Measurements from ENCODE around the gene CGREF1. TPM values are rescaled to one million over a fixed set of nuclear protein-coding genes. Genes with fewer than 3 reads are reported as not detected.

Gene CGREF1
- total RNA-seq, 1 donor from 2014 or later = not detected

- Mint-ChIP-seq H3K27me3 (ENCODE audit: unreplicated experiment) (peaks cover 8% of the 10 kb centered on the region), H3K4me3 (ENCODE audit: unreplicated experiment) (no peak overlapping the region), H3K27ac (ENCODE audit: unreplicated experiment) (no peak overlapping the region), H3K9me3 (ENCODE audit: unreplicated experiment) (no peaks in the 10 kb centered on the region), H3K36me3 (ENCODE audit: low read depth, unreplicated experiment) (no peaks in the 10 kb centered on the region), H3K4me1 (ENCODE audit: unreplicated experiment) (peaks cover 13% of the 10 kb centered on the region)
- no peak for TF ChIP-seq CTCF (IDR thresholded peaks at IDR 0.05; ENCODE audit: unreplicated experiment)
- no peak for DNase-seq (ENCODE audit: low spot score)
Observed at GRCh38 chr2:27088634-27089033, 30.3 kb downstream of the CGREF1 start.

GRCh38 chr2:27087823-27088410, 31.0 kb downstream of the CGREF1 start:
- H3K4me3 Mint-ChIP-seq (ENCODE audit: unreplicated experiment) = peak overlapping the region; percentile 7
- no peaks in the 10 kb centered on the region for H3K9me3 Mint-ChIP-seq (ENCODE audit: unreplicated experiment)
- no peaks in the 10 kb centered on the region for H3K36me3 Mint-ChIP-seq (ENCODE audit: low read depth, unreplicated experiment)
- no peak for DNase-seq (ENCODE audit: low spot score)
- H3K4me1 Mint-ChIP-seq (ENCODE audit: unreplicated experiment) = peaks cover 13% of the 10 kb centered on the region
- no peak for TF ChIP-seq CTCF (IDR thresholded peaks at IDR 0.05; ENCODE audit: unreplicated experiment)
- no peak overlapping the region for H3K27ac Mint-ChIP-seq (ENCODE audit: unreplicated experiment)
- H3K27me3 Mint-ChIP-seq (ENCODE audit: unreplicated experiment) = peaks cover 9% of the 10 kb centered on the region

GRCh38 chr2:27086724-27087593, 32.0 kb downstream of the CGREF1 start, which contains the start of gene KHK:
Gene KHK (plus strand): TSS chr2:27086772. CDS start chr2:27087260, 488 bp downstream.
- Mint-ChIP-seq H3K27me3 (ENCODE audit: unreplicated experiment) (peaks cover 9% of the 10 kb centered on the region), H3K27ac (ENCODE audit: unreplicated experiment) (no peak within 1 kb of the TSS), H3K36me3 (ENCODE audit: low read depth, unreplicated experiment) (no peaks in the 10 kb centered on the region), H3K9me3 (ENCODE audit: unreplicated experiment) (no peaks in the 10 kb centered on the region), H3K4me3 (ENCODE audit: unreplicated experiment) (peak within 1 kb of the TSS; percentile 65), H3K4me1 (ENCODE audit: unreplicated experiment) (peaks cover 5% of the 10 kb centered on the region)
- TF ChIP-seq CTCF (IDR thresholded peaks at IDR 0.05; ENCODE audit: unreplicated experiment) = peak; percentile 64
- DNase-seq (ENCODE audit: low spot score) = peak; percentile 44

- peaks cover 8% of the 10 kb centered on the region for H3K4me1 Mint-ChIP-seq (ENCODE audit: unreplicated experiment)
- no peaks in the 10 kb centered on the region for H3K9me3 Mint-ChIP-seq (ENCODE audit: unreplicated experiment)
- no peak overlapping the region for H3K4me3 Mint-ChIP-seq (ENCODE audit: unreplicated experiment)
- DNase-seq (ENCODE audit: low spot score) = peak; percentile 100
- no peak overlapping the region for H3K27ac Mint-ChIP-seq (ENCODE audit: unreplicated experiment)
- H3K36me3 Mint-ChIP-seq (ENCODE audit: low read depth, unreplicated experiment) = no peaks in the 10 kb centered on the region
- peaks cover 6% of the 10 kb centered on the region for H3K27me3 Mint-ChIP-seq (ENCODE audit: unreplicated experiment)
- TF ChIP-seq CTCF (IDR thresholded peaks at IDR 0.05; ENCODE audit: unreplicated experiment) = peak; percentile 99
Observed at GRCh38 chr2:27086090-27086723, 32.7 kb downstream of the CGREF1 start.

All from endothelial cell (in vitro differentiated cells).